Duodenal mucosa (tissue), 2 donors: ENCODE data around the gene NPY.

Experiments
- H3K27ac ChIP-seq: one replicate; pipeline ENCODE4 v1.7.0; 2013; ENCODE audit warnings: low read depth, low read length
- H3K27me3 ChIP-seq, 2 donors: one replicate each; pipeline ENCODE4 v1.7.0; 2013; ENCODE audit warnings: low read length in 2 of 2, control low read depth in 1 of 2; ENCODE audit not compliant: insufficient read depth in 2 of 2, control insufficient read depth in 1 of 2
- H3K36me3 ChIP-seq, 2 donors: one replicate each; pipeline ENCODE4 v1.7.0; 2013; ENCODE audit warnings: low read length in 2 of 2, control low read depth in 1 of 2; ENCODE audit not compliant: insufficient read depth in 2 of 2, control insufficient read depth in 1 of 2
- H3K4me1 ChIP-seq, 2 donors: one replicate each; pipeline ENCODE4 v1.7.0; 2013; ENCODE audit warnings: low read length in 2 of 2, control low read depth in 1 of 2; ENCODE audit not compliant: insufficient read depth in 2 of 2, control insufficient read depth in 1 of 2
- H3K4me3 ChIP-seq, 2 donors: one replicate each; pipeline ENCODE4 v1.7.0; 2013; ENCODE audit warnings: low read length in 2 of 2, low read depth in 1 of 2
- H3K9ac ChIP-seq, 2 donors: one replicate each; pipeline ENCODE4 v1.7.0; 2013; ENCODE audit warnings: low read length in 2 of 2, low read depth in 1 of 2
- H3K9me3 ChIP-seq, 2 donors: one replicate each; pipeline ENCODE4 v1.7.0; 2013; ENCODE audit warnings: low read length in 2 of 2, control low read depth in 1 of 2; ENCODE audit not compliant: control insufficient read depth in 1 of 2

NPY gene

DNA sequence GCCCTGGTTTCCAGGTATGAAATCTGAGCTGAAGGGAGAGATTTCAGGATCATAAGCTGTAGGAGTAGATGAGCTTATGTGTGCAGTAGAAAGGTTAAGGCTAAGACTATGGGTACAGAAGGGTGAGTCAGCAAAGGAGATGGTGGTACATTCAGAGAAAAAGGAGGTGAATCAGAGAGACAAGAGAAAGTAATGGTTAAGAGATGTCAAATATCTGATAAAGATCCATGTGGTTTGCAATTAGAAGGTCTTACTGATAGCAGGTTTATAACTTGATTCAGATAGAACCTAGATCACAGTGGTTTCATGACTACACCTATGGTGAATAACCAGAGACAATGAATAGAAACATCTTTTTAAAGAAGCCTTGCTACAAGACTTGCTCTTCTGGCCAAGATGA lies 4.5 kb upstream of the NPY start:
- H3K27me3 ChIP-seq = peaks cover 15 to 24% of the 10 kb centered on the region in 2 donors
- no peak overlapping the region for H3K9ac ChIP-seq
- H3K36me3 ChIP-seq = no peaks in the 10 kb centered on the region
- H3K4me1 ChIP-seq = peaks cover 0 to 10% of the 10 kb centered on the region in 2 donors
- H3K27ac ChIP-seq = no peak overlapping the region
- H3K4me3 ChIP-seq = no peak overlapping the region
- no peaks in the 10 kb centered on the region for H3K9me3 ChIP-seq

DNA sequence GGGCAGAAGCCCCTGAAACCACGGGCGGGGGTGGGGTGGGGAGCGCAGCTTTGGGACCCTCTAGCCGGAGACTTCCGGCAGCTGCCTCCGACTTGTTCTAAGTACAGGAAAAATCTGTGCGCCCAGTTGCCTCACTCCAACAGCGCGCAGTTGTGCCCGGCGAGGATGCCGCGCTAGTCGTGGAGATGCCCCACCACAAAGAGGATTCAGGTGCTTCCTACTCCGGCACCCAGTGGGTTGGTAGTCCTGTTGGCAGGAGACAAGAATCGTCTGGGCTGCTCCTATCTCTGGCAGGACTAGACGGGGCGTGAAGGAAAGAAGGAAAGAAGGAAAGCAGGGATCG lies 465 bp upstream of the NPY start:
- Histone ChIP-seq H3K9me3 (no peaks in the 10 kb centered on the region), H3K27me3 (peaks cover 37 to 40% of the 10 kb centered on the region in 2 donors), H3K27ac (no peak overlapping the region), H3K36me3 (no peaks in the 10 kb centered on the region), H3K4me3 (peak overlapping the region; percentile 27 to 45), H3K4me1 (peaks cover 0 to 17% of the 10 kb centered on the region in 2 donors), H3K9ac (no peak overlapping the region)

DNA sequence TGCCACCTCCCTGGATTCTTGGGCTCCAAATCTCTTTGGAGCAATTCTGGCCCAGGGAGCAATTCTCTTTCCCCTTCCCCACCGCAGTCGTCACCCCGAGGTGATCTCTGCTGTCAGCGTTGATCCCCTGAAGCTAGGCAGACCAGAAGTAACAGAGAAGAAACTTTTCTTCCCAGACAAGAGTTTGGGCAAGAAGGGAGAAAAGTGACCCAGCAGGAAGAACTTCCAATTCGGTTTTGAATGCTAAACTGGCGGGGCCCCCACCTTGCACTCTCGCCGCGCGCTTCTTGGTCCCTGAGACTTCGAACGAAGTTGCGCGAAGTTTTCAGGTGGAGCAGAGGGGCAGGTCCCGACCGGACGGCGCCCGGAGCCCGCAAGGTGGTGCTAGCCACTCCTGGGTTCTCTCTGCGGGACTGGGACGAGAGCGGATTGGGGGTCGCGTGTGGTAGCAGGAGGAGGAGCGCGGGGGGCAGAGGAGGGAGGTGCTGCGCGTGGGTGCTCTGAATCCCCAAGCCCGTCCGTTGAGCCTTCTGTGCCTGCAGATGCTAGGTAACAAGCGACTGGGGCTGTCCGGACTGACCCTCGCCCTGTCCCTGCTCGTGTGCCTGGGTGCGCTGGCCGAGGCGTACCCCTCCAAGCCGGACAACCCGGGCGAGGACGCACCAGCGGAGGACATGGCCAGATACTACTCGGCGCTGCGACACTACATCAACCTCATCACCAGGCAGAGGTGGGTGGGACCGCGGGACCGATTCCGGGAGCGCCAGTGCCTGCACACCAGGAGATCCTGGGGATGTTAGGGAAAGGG lies 913 bp downstream of the NPY start:
- Histone ChIP-seq H3K4me1 (peaks cover 0 to 17% of the 10 kb centered on the region in 2 donors), H3K27ac (no peak overlapping the region), H3K9ac (no peak overlapping the region), H3K4me3 (peak overlapping the region; percentile 23 to 40), H3K27me3 (peaks cover 37 to 40% of the 10 kb centered on the region in 2 donors), H3K9me3 (no peaks in the 10 kb centered on the region), H3K36me3 (no peaks in the 10 kb centered on the region)

DNA sequence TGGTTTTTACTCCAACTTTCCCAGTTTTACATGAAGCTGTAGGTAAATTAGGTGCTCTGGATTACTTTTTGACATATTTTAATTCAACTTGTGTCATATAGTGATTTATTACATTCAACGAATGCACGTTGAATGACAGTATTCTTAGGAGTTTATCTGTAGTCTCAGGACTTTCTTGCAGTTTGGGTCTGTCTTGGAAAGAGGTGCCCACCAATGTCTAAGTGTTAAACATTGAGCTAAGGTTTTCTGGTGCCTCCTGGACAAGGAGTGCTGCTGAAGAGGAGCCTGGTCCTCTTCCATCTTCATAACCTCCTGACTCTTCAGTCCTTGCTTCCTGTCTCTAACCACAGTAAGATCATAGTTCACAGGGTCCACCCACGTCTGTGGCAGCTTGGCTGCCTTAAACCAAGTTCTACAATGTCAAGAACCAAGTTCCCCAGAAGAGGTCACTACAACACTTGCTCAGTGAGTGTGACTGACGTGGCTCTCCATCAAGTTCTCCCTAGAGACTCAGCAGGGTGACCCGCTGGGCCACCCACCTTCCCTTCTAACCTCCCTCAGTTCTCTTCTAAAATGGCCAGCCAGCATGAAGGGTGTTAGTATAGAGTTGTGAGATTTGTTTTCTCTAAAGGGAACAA lies 6.1 kb downstream of the NPY start:
- Histone ChIP-seq H3K9me3 (no peaks in the 10 kb centered on the region), H3K36me3 (no peaks in the 10 kb centered on the region), H3K4me3 (no peak overlapping the region), H3K27me3 (peaks cover 10 to 15% of the 10 kb centered on the region in 2 donors), H3K4me1 (peaks cover 0 to 1% of the 10 kb centered on the region in 2 donors), H3K9ac (no peak overlapping the region), H3K27ac (no peak overlapping the region)

DNA sequence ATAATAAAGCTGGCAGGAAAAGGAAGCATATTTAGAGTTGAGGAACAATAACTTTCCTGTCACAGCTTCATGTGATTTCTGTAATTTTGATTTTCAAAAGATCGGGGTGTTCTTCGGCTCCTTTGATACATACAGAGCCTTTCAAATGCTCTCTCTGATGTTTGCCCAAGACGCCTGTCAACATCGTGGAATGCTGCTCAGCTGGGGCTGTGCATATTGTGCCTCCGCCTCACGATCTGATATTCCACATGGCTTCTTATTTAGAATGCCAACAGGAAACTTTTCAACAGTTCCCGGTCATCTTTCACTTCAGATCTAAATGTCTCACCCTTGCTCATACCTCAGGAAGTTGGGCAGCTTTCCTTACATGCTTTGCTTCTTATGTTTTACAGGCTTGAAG lies 7.3 kb downstream of the NPY start:
- H3K4me1 ChIP-seq = no peaks in the 10 kb centered on the region
- H3K27ac ChIP-seq = no peak overlapping the region
- H3K27me3 ChIP-seq = peaks cover 5% of the 10 kb centered on the region in 2 donors
- no peaks in the 10 kb centered on the region for H3K9me3 ChIP-seq
- no peak overlapping the region for H3K9ac ChIP-seq
- H3K36me3 ChIP-seq = no peaks in the 10 kb centered on the region
- no peak overlapping the region for H3K4me3 ChIP-seq

DNA sequence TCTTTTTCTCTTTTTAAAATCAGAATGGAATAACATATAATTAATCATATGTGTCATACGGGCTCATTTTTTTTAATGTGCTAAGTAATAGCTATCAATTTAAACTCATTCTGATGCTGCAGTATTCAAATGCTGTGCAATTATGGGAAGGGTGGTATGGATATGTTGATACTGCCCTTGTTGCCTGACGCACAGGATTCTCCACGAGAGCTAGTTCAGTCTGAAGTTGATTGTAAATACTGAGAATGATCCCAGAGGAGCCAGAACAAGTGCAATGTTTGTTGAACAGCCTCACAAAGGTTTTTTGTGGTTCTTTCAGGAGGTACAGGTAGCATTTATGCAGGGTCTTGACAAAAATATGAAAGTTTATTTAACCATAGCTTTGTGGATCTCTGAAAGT lies 13.4 kb downstream of the NPY start:
- Histone ChIP-seq H3K27ac (no peak overlapping the region), H3K4me3 (no peak overlapping the region), H3K9me3 (no peaks in the 10 kb centered on the region), H3K27me3 (no peaks in the 10 kb centered on the region), H3K36me3 (no peaks in the 10 kb centered on the region), H3K9ac (no peak overlapping the region), H3K4me1 (no peaks in the 10 kb centered on the region)

DNA sequence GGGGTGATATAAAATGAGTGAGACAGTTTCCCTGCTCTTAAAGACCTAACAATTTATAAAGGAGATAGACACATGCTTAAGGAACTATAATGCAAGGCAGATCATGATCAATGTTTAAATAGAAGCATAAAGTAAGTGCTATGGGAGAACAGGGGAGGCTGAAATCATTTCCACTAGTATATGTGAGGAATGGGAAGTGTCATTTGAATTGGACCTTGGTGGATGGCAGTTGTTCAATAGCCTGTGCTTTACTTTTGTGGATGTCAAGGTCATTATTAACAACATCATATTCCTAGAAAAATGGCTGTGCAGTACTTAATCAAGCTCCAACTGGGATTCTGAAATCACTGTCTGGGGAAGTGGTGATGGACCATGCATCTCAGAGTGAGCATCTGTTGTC lies 14.7 kb downstream of the NPY start:
- no peak overlapping the region for H3K27ac ChIP-seq
- no peaks in the 10 kb centered on the region for H3K27me3 ChIP-seq
- H3K4me3 ChIP-seq = no peak overlapping the region
- no peak overlapping the region for H3K9ac ChIP-seq
- no peaks in the 10 kb centered on the region for H3K4me1 ChIP-seq
- H3K36me3 ChIP-seq = no peaks in the 10 kb centered on the region
- H3K9me3 ChIP-seq = no peaks in the 10 kb centered on the region

DNA sequence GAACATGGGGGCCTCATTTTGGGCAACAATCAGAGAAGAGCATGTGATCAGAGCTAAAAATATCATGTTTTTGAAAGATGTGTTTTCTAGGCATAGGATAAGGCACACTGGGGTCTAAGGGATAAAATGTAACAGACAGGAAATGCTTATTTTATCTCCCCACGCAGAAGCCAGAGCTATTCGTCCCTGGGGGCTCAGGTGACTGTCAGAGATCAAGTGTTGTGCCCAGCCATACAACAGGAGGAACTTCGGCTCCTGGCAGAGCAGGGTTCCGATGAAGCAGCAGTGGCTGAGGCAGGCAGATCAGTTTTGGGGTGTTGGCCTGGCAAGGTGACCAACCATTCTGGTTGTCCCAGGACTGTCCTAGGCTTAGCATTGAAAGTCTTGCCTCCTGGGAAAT lies 15.2 kb downstream of the NPY start:
- no peak overlapping the region for H3K27ac ChIP-seq
- no peak overlapping the region for H3K9ac ChIP-seq
- no peaks in the 10 kb centered on the region for H3K4me1 ChIP-seq
- H3K9me3 ChIP-seq = no peaks in the 10 kb centered on the region
- H3K27me3 ChIP-seq = no peaks in the 10 kb centered on the region
- no peaks in the 10 kb centered on the region for H3K36me3 ChIP-seq
- H3K4me3 ChIP-seq = no peak overlapping the region

DNA sequence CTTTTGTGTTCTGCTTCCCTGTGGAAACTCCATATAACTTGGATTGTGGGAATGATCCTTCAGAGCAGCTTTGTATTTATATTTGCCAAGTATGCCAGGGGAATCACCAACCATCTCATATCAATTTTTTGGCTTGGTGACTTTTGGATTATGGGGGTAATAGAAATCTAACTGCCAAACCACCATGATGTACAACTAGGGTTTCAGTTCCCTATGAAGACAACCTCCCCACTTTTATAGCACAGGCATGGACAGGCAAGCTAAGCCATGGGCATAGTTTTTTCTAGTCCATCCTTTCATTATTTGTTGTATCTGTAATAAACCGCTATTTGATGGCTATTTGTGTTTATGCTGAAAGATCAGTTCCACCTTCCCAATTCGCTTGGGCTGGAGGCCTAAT lies 17.7 kb downstream of the NPY start:
- H3K36me3 ChIP-seq = no peaks in the 10 kb centered on the region
- no peaks in the 10 kb centered on the region for H3K4me1 ChIP-seq
- H3K27me3 ChIP-seq = no peaks in the 10 kb centered on the region
- H3K4me3 ChIP-seq = no peak overlapping the region
- no peak overlapping the region for H3K9ac ChIP-seq
- no peak overlapping the region for H3K27ac ChIP-seq
- H3K9me3 ChIP-seq = no peaks in the 10 kb centered on the region

DNA sequence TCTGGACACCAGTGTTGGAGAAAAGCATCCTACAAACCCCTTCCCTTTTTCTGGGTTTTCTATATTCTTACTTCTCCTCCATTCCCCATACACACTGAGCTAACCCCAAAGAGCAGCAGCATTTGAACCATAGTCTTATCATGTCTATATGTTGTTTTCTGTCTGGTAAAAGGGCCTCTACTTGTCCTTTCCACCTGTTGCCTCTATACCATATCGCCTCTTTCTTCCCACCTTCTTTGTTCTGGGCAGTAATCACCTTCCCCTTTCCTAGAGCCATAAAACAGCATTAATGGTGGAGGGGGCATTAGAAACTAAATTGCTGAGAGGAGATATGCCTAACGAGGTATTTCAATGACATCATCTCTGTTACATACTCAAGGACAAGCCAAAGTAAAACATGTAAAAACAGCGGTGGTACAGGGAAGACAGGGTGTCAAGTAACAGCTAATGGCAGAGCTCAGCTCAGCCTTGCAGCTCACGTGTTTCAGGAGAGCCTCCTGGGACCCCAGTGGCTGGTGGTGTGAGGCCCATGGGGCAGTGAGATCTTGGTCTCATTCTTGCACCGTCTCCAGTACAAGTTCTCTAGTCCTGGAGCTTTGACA lies 20.6 kb downstream of the NPY start:
- H3K4me3 ChIP-seq = no peak overlapping the region
- H3K9me3 ChIP-seq = no peaks in the 10 kb centered on the region
- no peak overlapping the region for H3K27ac ChIP-seq
- no peaks in the 10 kb centered on the region for H3K4me1 ChIP-seq
- H3K36me3 ChIP-seq = no peaks in the 10 kb centered on the region
- no peaks in the 10 kb centered on the region for H3K27me3 ChIP-seq
- H3K9ac ChIP-seq = no peak overlapping the region
